GM18502 (cell line): ENCODE results near the gene AGPAT3.
A peak's percentile ranks its signal among the peaks of the same experiment; 100 is the strongest.

ENCODE experiments used
- ATAC-seq: cut with Tn5 transposase; IDR thresholded peaks from one replicate; pipeline ENCODE4 v1.9.1; 2021; ENCODE audit warnings: mild to moderate bottlenecking; ENCODE audit not compliant: unreplicated experiment, poor library complexity

The AGPAT3 gene

DNA sequence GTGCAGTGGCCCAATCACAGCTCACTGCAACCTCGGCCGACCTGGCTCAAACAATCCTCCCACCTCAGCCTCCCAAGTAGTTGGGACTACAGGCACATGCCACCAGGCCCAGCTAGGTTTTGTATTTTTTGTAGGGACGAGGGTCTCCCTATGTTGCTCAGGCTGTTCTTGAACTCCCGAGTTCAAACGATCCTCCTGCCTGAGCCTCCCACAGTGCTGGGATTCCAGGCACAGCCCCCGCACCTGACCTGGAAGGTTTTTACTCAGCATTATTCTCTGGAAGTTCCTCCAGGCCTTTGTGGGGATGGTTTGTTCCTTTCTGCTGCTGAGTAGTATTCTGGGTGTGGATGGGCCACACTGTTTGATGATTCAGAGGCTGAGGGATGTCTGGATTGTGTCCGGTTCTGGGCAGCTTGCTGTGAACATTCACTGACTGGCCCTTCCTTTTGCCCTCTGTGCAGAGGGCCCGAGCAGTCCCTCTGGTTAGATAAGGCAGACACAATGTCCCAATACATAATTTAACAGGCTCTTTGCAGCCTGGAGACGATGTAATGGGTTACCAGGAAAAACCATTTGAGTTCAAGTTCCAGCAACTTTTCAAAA lies 141.1 kb downstream of the AGPAT3 start:
- no peak for ATAC-seq

DNA sequence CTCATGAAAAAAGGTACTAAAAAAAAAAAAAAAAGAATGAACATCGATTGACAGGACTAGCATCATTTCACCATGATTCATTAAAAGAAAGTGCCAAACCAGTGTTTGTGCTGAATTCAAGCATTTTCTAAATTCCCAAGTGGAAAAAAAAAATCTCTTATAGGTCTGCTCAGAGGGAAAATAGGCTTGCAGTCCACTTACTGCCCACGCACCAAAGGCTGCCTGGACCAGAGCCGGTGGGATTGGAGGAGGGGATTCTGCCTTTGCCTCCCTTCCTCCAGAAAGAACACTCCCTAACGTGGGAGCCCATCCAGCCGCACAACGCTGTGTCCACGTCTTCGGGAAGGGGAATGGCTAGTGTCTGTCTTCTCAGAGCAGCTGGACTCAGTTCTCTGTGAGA lies 141.6 kb downstream of the AGPAT3 start:
- ATAC-seq, result no peak

DNA sequence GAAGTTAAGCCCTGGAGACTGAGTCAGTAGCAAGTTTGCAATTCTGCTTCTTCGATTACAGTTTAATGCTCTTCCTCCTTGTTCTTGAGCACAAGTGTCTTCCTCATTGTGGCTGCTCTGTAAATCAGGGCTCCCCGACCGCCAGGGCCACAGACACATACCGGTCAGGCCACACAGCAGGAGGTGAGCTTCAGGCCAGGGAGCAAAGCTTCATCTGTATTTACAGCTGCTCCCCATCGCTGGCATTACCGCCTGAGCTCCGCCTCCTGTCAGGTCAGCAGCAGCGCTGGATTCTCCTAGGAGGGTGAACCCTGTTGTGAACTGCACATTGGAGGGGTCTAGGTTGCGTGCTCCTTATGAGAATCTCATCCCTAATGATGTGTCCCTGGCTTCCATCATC lies 145.4 kb downstream of the AGPAT3 start:
- no peak for ATAC-seq

DNA sequence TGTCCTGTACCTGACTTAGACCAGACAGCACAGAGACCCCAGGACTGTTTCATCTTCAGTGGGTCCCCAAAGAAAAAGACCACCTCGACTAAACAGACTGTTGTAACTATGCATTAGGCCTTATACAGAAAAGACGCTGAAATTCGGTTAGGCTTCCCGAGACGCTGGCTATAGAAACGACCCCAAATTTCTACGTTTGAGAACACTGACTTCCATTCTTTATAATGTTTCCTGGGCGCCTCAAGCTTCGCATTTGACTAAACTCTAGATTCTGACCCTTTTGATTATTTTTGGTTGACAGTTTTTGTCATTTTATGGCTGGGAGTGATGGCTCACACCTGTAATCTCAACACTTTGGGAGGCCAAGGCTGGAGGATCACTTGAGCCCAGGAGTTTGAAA lies 146.1 kb downstream of the AGPAT3 start:
- ATAC-seq, result no peak

DNA sequence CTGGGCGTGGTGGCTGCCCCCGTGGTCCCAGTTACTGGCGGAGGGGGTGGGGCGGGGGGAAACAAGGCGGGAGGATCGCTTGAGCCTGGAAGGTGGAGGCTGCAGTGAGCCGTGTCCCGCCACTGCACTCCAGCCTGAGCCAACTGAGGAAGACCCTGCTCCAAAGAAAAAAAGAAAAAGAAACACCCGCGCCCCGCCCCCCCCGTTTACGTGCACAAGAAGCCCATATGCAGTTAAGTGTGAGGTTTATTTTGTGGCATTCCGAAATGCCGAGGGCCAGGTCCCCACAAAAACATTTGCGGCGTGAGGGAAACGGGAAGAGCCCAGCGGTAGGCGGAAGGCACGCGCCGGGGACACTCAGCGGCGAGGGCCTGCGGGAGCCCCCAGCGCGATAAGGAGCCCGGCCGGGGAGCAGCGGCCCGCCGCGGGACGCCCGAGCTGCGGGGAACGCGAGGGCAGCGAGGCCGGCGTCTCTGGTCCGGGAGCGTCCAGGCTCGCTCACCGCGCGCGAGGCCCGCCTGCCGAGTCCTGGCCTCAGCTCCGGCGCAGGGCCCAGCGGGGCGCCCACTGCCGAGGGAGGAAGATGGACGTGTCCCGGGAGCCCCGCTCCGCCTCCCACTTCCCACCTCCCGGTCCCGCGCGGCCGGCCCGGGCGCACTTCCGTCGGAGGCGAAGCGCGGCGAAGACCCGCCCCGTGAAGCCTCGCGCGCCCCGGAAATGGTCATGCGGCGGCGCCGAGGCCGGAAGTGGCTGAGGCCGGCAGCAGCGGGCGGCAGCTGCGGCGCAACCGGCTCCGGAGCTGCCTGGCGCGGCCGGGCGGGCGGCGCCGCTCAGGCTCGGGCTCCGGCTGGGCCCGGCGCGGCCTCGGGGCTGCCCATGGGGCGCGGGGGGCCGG lies 146.8 kb downstream of the AGPAT3 start, which contains the start of gene TRAPPC10:
Gene TRAPPC10 (plus strand): TSS at position 731 of the 895 bp plus-strand sequence. CDS start 185 bp downstream, outside the sequence.
- ATAC-seq, result peak; percentile 74

DNA sequence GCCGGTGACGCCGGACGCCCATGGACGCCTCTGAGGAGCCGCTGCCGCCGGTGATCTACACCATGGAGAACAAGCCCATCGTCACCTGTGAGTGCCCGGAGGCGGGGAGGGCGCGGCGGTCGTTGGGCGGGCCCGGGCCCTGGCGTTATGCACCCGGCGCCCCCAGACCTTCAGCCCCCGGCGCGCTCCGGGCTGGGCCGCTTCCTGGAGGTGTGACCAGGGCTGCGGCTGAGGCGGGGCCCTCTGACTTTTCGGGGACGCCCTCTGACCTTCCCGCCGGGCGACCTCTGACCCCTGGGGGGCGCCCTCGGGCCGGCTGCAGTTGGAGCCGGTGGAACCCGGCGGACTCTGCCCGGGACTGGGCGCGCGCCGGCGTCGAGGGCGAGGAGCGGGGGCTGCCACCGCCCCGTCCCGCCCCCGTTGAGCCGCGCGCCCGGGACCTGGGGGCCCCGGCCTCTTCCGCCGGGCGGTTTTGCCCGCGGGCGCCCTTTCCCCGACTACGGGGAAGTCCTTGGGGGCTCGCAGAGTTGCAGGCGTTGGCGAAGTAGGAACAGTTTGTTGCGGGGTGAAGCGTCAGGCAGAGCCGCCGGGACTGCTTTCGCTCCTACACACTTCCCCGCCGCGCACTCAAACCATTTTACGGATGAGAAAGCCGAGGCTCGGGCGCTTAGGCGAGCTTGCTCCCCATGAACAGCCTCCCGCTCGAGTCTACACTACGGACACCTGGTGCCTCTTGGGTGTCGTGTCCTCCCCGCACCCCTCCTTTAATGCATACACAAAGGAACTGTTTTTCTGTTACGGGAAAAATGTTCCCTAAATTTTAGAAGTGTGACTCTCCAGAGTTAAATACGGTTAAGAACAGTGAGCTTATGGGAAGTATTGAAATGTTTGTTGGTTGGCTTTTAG lies 147.7 kb downstream of the AGPAT3 start:
- peak; percentile 69 for ATAC-seq

DNA sequence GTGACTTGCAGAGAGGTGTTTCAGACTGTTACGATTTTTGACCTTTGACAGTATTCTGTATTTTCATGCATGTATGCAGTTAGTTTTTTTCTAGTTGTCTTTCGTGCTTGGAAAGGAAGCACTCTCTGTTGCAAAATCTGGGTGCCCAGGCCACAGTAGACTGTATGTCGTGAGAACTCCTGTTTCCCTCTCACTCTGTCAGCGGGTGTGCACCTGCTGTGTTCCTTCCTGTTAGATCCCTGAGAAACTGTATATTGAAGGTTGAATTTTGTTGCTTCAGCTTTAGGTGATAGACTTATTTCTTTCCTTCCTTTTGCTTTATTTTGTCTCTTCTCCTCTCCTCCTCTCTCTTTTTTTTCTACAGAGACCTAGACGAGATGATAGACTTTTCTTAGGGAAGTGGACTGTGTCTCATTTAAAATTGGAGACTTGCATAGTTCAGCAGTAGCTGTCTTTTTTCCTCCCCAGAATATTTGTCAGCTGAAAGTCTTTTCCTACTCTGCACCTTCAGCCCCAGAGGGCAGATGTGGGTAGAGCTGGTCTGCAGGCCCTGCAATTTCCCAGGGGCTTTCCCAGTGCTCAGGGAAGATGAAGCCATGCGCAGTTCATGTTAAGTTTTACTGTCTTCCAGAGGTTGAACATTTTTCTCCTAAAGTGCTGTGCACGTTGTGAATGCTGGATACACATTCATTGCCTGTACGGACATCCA lies 148.5 kb downstream of the AGPAT3 start:
- ATAC-seq, result no peak

DNA sequence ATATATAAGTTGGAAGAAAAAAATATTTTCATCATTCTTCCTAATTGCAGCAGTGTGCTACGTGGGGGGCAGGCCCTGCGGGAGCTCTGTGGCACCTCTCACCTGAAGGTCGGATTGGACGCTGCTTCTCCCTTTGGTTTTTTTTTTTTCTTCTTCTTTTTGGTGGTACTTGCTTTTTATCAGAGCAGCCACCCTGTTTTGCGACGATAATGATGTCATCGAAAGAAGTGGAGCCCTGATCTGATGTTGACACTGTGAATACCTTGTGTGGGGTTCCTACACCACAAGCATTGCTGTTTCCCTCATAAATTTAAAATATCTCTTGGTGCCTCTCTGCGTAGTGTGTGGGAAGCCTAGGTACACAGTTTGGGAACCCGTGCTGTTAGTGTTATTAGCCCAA lies 152.6 kb downstream of the AGPAT3 start:
- no peak for ATAC-seq

DNA sequence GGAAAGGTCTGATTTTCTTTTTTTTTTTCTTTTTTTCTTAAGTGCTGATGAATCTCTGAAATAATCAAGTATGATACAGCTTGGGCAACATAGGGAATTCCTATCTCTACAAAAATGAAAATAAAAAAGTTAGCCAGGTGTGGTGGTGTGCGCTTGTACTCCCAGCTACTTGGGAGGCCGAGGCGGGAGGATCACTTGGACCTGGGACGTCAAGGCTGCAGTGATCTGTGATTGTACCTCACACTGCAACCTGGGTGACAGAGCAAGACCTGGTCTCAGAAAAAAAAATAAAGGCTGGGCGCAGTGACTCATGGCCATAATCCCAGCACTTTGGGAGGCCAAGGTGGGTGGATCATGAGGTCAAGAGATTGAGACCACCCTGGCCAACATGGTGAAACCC lies 153.1 kb downstream of the AGPAT3 start:
- no peak for ATAC-seq

DNA sequence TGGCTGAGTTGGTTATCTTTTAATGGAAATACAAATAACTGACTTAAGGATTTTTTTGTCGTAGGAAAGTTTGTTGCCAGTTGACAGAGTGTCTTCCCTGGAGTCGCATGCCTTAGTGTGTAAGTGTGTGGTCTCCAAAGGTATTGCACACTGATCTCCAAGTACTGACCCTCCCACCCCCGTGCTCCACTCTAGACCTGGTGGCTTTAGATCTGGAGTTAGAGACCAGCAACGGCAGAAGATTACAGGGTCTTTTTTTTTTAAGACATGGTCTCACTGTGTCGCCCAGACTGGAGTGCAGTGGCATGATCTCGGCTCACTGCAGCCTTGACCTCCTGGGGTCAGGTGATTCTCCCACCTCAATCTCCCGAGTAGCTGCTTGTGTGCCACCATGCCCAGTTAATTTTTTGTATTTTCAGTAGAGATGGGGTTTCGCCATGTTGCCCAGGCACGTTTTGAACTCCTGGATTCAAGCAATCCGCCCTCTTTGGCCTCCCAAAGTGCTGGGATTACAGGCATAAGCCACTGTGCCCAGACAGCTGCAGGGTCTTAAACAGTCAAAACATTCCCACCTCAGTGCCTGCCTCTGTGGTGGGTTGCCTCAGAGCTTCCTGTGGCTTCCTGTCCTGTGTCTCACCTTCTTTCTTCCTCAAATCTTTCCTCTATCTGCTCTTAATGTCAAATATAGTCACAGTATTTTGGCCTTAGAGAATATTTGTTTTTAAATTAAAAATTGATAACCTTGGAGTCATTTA lies 154.0 kb downstream of the AGPAT3 start:
- ATAC-seq, result no peak

DNA sequence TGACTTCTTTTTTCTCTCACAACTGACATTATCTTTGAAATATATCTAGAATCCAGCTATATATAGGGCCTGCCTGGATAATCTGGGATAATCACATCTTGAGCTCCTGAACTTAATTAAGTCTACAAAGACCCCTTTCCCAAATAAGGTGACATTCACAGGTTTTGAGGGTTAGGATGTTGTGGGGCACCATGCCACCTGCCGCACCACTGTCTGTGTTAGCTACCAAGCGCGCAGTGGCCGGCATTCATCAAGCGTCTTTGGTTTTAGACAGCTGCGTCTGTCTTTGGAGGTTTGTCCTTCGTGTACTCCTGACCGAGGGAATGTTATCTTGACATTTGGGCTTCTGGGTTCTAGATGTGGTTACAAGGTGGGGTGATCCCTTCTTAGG lies 154.5 kb downstream of the AGPAT3 start:
- ATAC-seq, result no peak

DNA sequence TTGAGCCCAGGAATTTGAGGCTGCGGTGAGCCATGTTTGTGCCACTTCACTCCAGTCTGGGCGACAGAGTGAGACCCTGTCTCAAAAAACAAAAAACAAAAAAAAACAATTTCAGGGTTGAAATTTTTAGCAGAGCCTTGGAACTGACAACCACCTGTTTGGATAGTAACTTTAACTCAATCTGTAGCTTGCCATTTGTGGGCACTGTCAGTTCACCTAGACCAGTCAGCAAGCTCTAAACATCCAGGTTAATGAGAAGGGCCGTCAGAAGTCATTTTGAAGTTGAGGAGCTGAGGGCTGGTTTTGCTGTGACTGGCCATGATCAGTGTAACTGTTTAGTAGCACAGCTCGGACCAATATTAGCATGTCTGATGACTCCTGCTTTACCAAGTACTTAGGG lies 155.5 kb downstream of the AGPAT3 start:
- no peak for ATAC-seq

DNA sequence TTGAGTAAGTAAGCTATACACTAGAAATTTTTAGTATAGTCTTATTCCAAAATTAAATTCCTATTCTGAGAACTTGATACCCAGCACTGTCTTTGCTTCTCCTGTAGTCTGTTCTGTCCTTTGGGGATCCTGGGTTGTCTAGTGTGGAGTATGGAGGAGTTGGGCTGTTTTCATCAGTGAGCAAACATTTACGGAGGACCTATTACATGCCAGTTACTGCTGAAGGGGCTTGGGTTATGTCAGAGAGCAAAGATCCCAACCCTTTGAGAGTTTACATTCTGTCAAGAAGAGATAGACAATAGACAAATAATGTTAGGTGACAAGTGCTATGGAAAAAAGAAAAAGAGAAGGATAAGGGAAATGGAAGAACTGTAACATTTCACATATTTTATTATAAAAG lies 156.0 kb downstream of the AGPAT3 start:
- no peak for ATAC-seq

DNA sequence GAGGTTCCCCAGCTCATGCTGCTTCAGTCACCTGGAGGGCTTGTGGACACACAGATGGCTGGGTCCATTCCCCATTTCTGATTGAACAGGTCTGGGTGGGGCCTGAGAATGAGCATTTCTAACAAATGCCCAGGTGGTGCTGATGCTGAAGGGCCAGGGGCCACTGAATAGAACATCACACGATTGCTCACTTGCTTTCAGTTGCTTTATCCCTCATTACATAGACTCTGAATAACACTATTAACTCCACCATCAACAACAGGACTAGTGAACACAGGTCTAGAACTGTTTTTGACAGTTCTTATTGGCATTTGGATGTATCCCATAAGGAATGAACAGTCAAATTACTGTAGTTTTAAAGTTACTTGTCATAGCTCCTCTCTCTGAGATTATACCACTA lies 159.2 kb downstream of the AGPAT3 start:
- no peak for ATAC-seq

DNA sequence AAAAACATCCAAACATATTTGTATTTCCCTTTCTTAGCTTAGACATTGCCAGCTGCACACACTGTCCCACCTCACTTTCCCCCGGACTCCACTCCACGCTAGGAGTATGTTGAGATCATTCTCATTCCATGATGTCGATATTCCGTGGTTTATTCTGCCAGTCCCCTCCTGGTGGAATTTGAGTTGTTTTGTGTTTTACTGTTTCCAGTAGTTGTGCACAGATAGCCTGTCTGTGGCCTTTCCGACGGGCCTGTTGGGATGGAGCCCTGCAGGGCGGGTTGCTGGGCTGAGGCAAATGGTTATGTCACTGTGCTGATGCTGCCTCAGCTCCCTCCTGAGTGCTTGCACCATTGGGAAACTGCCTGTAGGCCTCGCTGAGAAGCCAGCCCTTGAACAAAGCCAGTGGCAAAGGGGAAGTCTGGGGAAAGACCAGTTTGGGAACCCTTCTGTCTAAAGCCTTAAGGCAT lies 159.9 kb downstream of the AGPAT3 start:
- ATAC-seq, result no peak

DNA sequence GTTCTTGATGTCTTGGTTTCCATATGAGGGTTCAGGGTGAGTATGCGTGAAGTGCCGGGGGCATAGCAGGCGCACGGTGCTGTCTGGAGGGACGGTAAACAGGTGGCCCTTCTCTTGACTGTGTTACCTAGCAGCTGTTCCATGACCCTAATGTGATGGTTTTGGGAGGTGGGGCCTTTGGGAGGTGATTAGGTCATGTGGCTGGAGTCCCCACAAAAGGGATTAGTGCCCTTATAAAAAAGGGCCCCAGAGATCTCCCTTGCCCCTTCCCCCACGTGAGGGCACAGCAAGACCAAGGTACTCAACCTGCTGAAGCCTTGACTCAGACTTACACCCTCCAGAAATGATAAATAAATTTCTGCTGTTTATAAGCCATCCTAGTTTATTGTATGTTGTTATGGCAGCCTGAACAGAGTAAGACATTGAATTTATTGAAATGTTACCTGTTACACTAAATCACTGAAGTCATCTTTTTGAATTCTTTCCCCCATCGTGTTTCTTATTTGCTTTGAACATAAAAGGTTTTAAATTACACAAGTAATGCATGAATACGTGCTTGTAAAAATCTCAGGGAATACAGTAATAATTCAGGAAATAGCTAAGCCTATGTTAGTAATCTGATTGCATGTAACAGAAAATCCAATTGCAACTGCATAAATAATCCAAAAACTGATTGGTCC lies 162.7 kb downstream of the AGPAT3 start:
- ATAC-seq, result no peak

DNA sequence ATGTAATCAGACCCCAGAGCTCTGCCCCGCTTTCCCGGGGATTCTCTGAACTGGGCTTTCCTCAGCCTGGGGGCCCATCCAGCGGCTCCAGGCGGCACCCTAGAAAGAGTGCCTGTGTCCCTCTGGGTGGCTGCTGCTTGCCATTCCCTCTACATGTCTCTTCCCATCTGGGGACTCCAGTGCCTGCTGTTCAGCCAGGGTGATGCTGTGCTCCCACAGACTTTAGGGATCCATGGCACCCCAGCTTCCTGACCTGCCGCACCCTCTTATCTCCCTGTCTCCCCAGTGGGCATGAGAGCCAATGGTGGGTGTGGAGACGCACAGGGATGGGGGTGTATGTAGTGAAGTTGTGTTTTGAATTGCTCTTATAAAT lies 163.2 kb downstream of the AGPAT3 start:
- no peak for ATAC-seq

DNA sequence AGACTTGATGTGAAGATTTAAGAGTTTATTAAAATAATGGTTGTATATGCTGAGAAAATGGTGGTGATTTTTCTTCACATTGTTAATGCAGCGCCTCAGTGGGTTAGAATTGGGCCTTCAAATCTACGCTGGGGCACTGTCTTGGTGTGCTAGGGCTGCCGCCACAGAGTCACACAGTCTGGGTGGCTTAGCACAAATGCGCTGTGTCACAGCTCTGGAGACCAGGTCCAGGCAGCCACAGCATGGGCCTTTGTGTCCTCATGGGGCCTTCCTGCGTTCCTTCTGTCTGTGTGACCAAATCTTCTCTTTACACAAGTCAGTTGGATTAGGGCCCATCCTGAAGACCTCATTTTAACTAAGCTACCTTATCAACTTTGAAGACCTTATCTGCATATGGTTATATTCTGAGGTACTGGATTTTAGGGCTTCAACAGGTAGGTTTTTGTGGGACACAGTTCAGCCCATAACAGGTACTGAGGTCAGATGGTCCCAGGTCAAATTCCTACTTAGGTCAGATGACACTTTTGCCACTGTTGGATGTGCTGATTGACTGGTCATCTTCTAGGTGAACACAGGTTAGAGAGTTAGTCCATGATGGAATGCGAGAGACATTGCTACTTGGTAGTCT lies 164.6 kb downstream of the AGPAT3 start:
- ATAC-seq, result no peak
